Activated T-helper 1 cell treated with anti-CD3 and anti-CD28 coated beads, Interleukin-12 subunit alpha, Interleukin-12 subunit beta, Interleukin-2, Interleukin-4 antibody, amounts not matched to agents 30 ng/mL and 10 ng/mL and 1 ng/mL, durations not matched to agents 14 hours and 24 hours and 36 hours (primary cell): Measurements from ENCODE around the gene CTDSP2. TPM values are rescaled to one million over a fixed set of nuclear protein-coding genes. Genes with fewer than 3 reads are reported as not detected.

Experiments used
- DNase-seq: peaks from one replicate; pipeline ENCODE4 v3.0.0; 2021; ENCODE audit warnings: low spot score
- H3K27ac Mint-ChIP-seq: one replicate; pipeline ENCODE4 v1.8.0; 2021; ENCODE audit warnings: mild to moderate bottlenecking, mixed read lengths
- H3K27me3 Mint-ChIP-seq: one replicate; pipeline ENCODE4 v1.8.0; 2022; ENCODE audit warnings: mild to moderate bottlenecking, moderate library complexity, mixed read lengths; ENCODE audit not compliant: insufficient read depth
- H3K36me3 Mint-ChIP-seq: one replicate; pipeline ENCODE4 v1.8.0; 2021; ENCODE audit warnings: low read depth, mixed read lengths
- H3K4me1 Mint-ChIP-seq: one replicate; pipeline ENCODE4 v1.8.0; 2021; ENCODE audit warnings: low read depth, mixed read lengths
- H3K4me3 Mint-ChIP-seq: one replicate; pipeline ENCODE4 v1.8.0; 2021; ENCODE audit warnings: mild to moderate bottlenecking, moderate library complexity, mixed read lengths
- H3K9me3 Mint-ChIP-seq: one replicate; pipeline ENCODE4 v1.8.0; 2021; ENCODE audit warnings: mixed read lengths
- intact Hi-C: fragments of 100-400 bp; cut with micrococcal nuclease; formaldehyde crosslinking; loops from one replicate; pipeline ENCODE4 v1.15.1; 2024
- total RNA-seq: library from RNA; stranded (reverse); gene quantifications from 2 replicates; pipeline ENCODE4 v1.2.3, GENCODE V29; 2022

CTDSP2 gene
- total RNA-seq, 1 donor from 2014 or later = 96.5 TPM

DNA sequence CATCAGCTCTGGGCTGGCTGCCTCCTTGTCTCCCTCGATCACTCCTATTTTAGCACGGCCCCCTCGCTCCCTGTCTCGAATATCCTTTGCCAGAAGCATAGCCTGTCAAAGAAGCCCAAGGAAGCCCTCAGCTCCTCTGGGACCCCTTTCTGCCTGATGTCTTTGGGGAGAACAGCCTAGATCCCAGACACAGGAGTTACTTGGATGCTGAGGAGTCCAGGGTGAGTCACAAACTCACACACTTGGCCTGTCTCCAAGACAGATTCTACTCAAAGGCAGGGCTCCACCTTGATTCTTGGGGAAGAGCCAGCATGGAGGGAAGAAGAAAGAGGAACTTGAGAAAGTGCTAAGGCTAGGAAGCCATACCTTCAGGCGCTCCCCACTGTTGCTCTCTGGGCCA lies 36.1 kb downstream of the CTDSP2 start:
- intact Hi-C loops = no loop called here
- Mint-ChIP-seq H3K36me3 (peaks cover 7% of the 10 kb centered on the region), H3K4me1 (no peaks in the 10 kb centered on the region), H3K27ac (no peak overlapping the region), H3K9me3 (no peaks in the 10 kb centered on the region), H3K4me3 (no peak overlapping the region), H3K27me3 (no peaks in the 10 kb centered on the region)
- DNase-seq = no peak

GRCh38 chr12:57809425-57809824 lies 37.1 kb downstream of the CTDSP2 start:
- H3K27me3 Mint-ChIP-seq = no peaks in the 10 kb centered on the region
- intact Hi-C loops = no loop called here
- H3K9me3 Mint-ChIP-seq = no peaks in the 10 kb centered on the region
- DNase-seq = no peak
- no peak overlapping the region for H3K4me3 Mint-ChIP-seq
- no peak overlapping the region for H3K27ac Mint-ChIP-seq
- H3K36me3 Mint-ChIP-seq = peaks cover 7% of the 10 kb centered on the region
- no peaks in the 10 kb centered on the region for H3K4me1 Mint-ChIP-seq

- Mint-ChIP-seq H3K27me3 (no peaks in the 10 kb centered on the region), H3K4me3 (no peak overlapping the region), H3K4me1 (no peaks in the 10 kb centered on the region), H3K9me3 (no peaks in the 10 kb centered on the region), H3K27ac (no peak overlapping the region), H3K36me3 (peaks cover 7% of the 10 kb centered on the region)
- DNase-seq = no peak
- intact Hi-C loops = no loop called here
Observed at GRCh38 chr12:57808351-57808750, 38.2 kb downstream of the CTDSP2 start.

DNA sequence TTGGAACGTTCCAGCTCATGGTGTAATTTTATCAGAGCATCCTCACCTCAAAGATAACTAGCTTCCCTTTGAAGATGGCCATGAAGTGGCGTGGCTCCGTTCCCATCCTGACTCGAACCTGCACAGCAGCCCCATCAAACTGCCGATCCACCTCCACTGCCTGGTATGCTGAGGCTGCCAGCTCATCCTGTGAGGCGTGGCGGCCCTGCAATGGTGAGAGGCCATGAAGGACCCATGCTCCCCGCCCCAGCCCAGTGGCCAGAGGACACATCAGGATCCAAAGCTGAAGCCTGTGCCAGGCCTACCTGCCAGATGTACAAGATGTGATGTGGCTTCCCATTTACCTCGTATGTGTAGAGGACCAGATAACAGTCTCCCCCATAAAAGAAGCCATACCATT lies 39.2 kb downstream of the CTDSP2 start:
- Mint-ChIP-seq H3K4me3 (no peak overlapping the region), H3K4me1 (no peaks in the 10 kb centered on the region), H3K36me3 (peaks cover 11% of the 10 kb centered on the region), H3K27me3 (no peaks in the 10 kb centered on the region), H3K27ac (no peak overlapping the region), H3K9me3 (no peaks in the 10 kb centered on the region)
- intact Hi-C loops = no loop called here
- DNase-seq = no peak

- no peak for DNase-seq
- peaks cover 14% of the 10 kb centered on the region for H3K36me3 Mint-ChIP-seq
- no peaks in the 10 kb centered on the region for H3K4me1 Mint-ChIP-seq
- intact Hi-C loops = no loop called here
- no peak overlapping the region for H3K4me3 Mint-ChIP-seq
- no peaks in the 10 kb centered on the region for H3K27me3 Mint-ChIP-seq
- H3K9me3 Mint-ChIP-seq = no peaks in the 10 kb centered on the region
- H3K27ac Mint-ChIP-seq = no peak overlapping the region
Observed at GRCh38 chr12:57806677-57807076, 39.9 kb downstream of the CTDSP2 start.

DNA sequence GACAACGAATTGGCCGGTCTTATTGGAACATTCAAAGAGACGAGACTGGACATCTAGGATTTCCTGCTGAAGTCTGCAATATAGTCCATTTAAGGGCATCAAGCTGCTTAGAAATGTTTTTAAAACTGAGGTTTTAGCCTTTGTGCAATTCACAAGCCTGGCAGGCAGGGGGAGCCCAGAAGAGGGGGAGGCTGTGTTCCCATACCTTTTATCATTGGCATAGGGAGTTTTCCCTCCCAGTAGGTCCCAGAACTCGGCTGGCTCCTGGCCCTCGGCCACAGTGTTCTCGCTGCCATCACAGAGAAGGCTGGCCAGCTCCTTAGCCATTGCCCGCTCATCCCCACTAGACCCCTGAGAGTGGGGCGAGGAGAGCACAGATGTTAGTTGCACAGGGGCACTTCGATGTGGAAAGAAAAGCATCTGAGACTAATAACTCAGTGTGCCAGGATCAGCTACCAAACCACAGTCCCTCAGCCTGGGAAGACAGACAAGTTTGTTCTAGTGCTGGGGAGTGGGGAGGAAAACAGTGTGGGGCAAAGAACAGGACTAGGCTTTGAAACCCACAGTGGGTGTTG lies 43.1 kb downstream of the CTDSP2 start:
- Mint-ChIP-seq H3K4me1 (no peaks in the 10 kb centered on the region), H3K27me3 (no peaks in the 10 kb centered on the region), H3K36me3 (peaks cover 20% of the 10 kb centered on the region), H3K4me3 (no peak overlapping the region), H3K27ac (no peak overlapping the region), H3K9me3 (no peaks in the 10 kb centered on the region)
- peak; percentile 8 for DNase-seq
- intact Hi-C loops = loop anchor here (1.0 kb wide), 1 partner anchor 102 kb away; no protein-coding TSS in a partner anchor

GRCh38 chr12:57802607-57803006 lies 43.9 kb downstream of the CTDSP2 start:
- intact Hi-C loops = loop anchor here (1.0 kb wide), 1 partner anchor 103 kb away; no protein-coding TSS in a partner anchor
- Mint-ChIP-seq H3K27ac (no peak overlapping the region), H3K4me3 (no peak overlapping the region), H3K27me3 (no peaks in the 10 kb centered on the region), H3K36me3 (peaks cover 20% of the 10 kb centered on the region), H3K9me3 (no peaks in the 10 kb centered on the region), H3K4me1 (no peaks in the 10 kb centered on the region)
- no peak for DNase-seq

DNA sequence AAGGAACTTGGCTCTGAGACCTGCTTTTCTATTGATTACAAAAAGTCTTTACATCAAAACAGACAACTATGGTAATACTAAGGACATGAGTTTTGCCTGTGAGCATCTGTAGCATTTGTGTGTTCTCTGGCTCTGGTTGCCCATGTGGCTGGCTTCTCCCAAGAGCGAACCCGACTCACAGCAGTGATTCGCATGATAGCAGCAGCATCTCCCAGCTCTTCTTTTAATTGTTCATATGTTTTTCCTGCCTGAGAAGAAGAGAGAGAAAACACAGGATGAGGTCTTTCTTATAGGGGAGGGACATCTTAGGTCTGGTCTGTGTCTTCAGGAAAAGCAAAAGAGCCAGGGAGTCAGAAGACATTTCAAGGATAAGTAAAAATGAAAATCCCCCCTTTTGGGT lies 45.6 kb downstream of the CTDSP2 start:
- Mint-ChIP-seq H3K9me3 (no peaks in the 10 kb centered on the region), H3K36me3 (peaks cover 31% of the 10 kb centered on the region), H3K4me1 (no peaks in the 10 kb centered on the region), H3K4me3 (no peak overlapping the region), H3K27me3 (no peaks in the 10 kb centered on the region), H3K27ac (no peak overlapping the region)
- intact Hi-C loops = no loop called here
- no peak for DNase-seq

- peaks cover 48% of the 10 kb centered on the region for H3K36me3 Mint-ChIP-seq
- no peak overlapping the region for H3K27ac Mint-ChIP-seq
- H3K4me3 Mint-ChIP-seq = no peak overlapping the region
- intact Hi-C loops = no loop called here
- peaks cover 9% of the 10 kb centered on the region for H3K4me1 Mint-ChIP-seq
- H3K27me3 Mint-ChIP-seq = no peaks in the 10 kb centered on the region
- no peak for DNase-seq
- H3K9me3 Mint-ChIP-seq = no peaks in the 10 kb centered on the region
Observed at GRCh38 chr12:57797933-57798332, 48.6 kb downstream of the CTDSP2 start.

DNA sequence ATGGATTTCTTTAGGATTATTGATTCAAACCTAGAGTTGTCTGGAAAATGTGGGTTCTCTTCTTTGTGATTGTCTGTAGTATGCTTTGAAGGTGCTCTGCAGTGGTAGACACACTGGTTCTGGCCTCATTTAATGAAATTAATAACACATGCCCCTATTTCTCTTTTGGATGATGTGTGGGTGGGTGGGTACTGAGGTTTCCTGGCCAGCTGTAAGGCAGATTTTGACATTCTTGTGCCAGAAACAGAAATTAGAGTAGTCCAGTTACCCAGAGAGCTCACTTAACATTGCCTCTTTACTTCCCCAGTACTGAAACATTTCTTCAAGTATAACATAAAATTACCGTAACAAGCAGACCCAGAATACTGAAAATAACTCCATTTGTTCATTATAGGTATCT lies 49.5 kb downstream of the CTDSP2 start:
- Mint-ChIP-seq H3K27me3 (no peaks in the 10 kb centered on the region), H3K9me3 (no peaks in the 10 kb centered on the region), H3K36me3 (peaks cover 47% of the 10 kb centered on the region), H3K4me1 (peaks cover 9% of the 10 kb centered on the region), H3K27ac (no peak overlapping the region), H3K4me3 (no peak overlapping the region)
- DNase-seq = no peak
- intact Hi-C loops = no loop called here

GRCh38 chr12:57795354-57795753 lies 51.2 kb downstream of the CTDSP2 start:
- Mint-ChIP-seq H3K4me1 (peaks cover 9% of the 10 kb centered on the region), H3K4me3 (no peak overlapping the region), H3K9me3 (no peaks in the 10 kb centered on the region), H3K27ac (no peak overlapping the region), H3K36me3 (peaks cover 42% of the 10 kb centered on the region), H3K27me3 (no peaks in the 10 kb centered on the region)
- DNase-seq = no peak
- intact Hi-C loops = no loop called here

DNA sequence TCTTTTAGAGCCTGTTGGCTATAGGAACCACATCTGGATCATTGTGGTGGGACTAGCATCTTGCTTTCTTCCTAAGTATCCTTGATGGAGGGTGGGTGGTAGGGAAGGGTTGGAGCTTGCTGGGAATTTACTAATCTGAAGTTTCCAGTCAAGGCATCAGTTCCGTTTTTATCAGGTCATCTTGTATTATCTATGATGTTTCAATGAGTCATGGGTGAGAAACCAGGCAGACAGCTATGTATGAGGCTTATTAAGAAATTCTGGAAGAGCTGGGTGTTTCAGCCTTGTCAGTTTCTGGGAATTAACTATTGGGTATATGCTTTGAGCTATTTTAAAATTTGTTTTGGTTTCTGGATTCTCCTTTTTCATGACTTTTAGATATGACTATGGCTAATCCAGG lies 52.6 kb downstream of the CTDSP2 start:
- intact Hi-C loops = no loop called here
- Mint-ChIP-seq H3K9me3 (no peaks in the 10 kb centered on the region), H3K27ac (no peak overlapping the region), H3K4me3 (no peak overlapping the region), H3K36me3 (peaks cover 37% of the 10 kb centered on the region), H3K27me3 (no peaks in the 10 kb centered on the region), H3K4me1 (peaks cover 9% of the 10 kb centered on the region)
- DNase-seq = no peak

- Mint-ChIP-seq H3K4me3 (peak overlapping the region; percentile 82), H3K9me3 (no peaks in the 10 kb centered on the region), H3K36me3 (peaks cover 24% of the 10 kb centered on the region), H3K4me1 (peaks cover 44% of the 10 kb centered on the region), H3K27me3 (no peaks in the 10 kb centered on the region), H3K27ac (peak overlapping the region; percentile 61)
- intact Hi-C loops = loop anchor here (2.0 kb wide), 1 partner anchor 63 kb away; the partner anchor contains the start of gene CTDSP2
- no peak for DNase-seq
Observed at GRCh38 chr12:57783861-57784260, 62.7 kb downstream of the CTDSP2 start.

GRCh38 chr12:57783466-57783801 lies 63.1 kb downstream of the CTDSP2 start:
- intact Hi-C loops = loop anchor here (2.0 kb wide), 1 partner anchor 63 kb away; the partner anchor contains the start of gene CTDSP2
- DNase-seq = no peak
- H3K27ac Mint-ChIP-seq = peak overlapping the region; percentile 98
- peak overlapping the region; percentile 98 for H3K4me3 Mint-ChIP-seq
- no peaks in the 10 kb centered on the region for H3K9me3 Mint-ChIP-seq
- H3K27me3 Mint-ChIP-seq = no peaks in the 10 kb centered on the region
- peaks cover 21% of the 10 kb centered on the region for H3K36me3 Mint-ChIP-seq
- peaks cover 44% of the 10 kb centered on the region for H3K4me1 Mint-ChIP-seq
